ENCODE measurements around the gene CAPN13.

DNA sequence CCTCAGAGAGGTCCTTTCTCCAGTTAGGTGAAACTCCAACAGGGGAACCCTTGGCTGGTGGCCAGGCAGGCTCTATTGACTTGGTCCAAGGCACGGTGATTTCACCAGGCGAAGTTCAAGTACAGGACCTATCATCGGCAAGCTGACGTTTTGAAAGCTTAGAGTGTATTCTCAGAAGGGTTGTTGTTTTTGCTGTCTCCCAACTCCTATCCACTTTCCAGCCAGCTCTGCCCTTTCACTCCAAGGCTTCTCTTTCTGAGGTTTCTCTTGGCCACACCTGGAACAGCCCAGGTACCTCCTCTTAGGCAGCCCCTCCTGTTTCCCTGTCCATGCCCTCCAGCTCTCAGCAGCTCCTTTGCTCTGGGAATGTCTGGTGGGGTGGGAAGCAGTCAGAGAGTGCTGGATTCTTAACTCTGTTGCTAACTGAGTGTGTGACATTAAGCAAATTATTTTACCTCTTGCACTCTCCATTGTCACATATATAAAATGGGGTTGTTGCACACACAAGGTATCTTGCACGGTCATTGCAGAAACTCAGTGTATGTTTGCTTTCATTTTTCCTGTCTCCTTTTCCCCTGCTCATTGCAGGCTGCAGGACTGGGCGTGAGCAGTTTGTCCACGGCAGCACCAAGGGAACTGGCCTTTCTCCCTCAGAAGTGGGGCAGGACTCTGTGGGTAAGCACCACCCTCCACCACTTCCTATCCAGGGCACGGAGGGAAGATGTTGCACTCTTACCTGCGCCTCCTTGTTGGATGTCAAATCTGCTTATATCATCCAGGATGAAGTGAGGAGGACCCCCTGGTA, 30.2 kb downstream of the CAPN13 start:
- TF ChIP-seq, protein P1, sequence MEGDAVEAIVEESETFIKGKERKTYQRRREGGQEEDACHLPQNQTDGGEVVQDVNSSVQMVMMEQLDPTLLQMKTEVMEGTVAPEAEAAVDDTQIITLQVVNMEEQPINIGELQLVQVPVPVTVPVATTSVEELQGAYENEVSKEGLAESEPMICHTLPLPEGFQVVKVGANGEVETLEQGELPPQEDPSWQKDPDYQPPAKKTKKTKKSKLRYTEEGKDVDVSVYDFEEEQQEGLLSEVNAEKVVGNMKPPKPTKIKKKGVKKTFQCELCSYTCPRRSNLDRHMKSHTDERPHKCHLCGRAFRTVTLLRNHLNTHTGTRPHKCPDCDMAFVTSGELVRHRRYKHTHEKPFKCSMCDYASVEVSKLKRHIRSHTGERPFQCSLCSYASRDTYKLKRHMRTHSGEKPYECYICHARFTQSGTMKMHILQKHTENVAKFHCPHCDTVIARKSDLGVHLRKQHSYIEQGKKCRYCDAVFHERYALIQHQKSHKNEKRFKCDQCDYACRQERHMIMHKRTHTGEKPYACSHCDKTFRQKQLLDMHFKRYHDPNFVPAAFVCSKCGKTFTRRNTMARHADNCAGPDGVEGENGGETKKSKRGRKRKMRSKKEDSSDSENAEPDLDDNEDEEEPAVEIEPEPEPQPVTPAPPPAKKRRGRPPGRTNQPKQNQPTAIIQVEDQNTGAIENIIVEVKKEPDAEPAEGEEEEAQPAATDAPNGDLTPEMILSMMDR (IDR thresholded peaks at IDR 0.05; ENCODE audit: low read depth, low read length): no peak
- TF ChIP-seq, protein P2, sequence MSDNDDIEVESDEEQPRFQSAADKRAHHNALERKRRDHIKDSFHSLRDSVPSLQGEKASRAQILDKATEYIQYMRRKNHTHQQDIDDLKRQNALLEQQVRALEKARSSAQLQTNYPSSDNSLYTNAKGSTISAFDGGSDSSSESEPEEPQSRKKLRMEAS (IDR thresholded peaks at IDR 0.05; ENCODE audit: low read depth, low read length): no peak
- no peak for TF ChIP-seq MYC (IDR thresholded peaks at IDR 0.05; ENCODE audit: low read depth, low read length)
- no peak for TF ChIP-seq POLR2A (IDR thresholded peaks at IDR 0.05; ENCODE audit: extremely low read depth, insufficient read length)
